Trophoblast cell (in vitro differentiated cells and primary cell): ENCODE measurements around the gene MIOX.

Experiments used
- DNase-seq, 2 donors: peaks; one replicate each; pipeline ENCODE4 v3.0.0-alpha.2; 2016
- H2AFZ ChIP-seq: 2 replicates; pipeline ENCODE4 v1.6.1; 2013; ENCODE audit warnings: low read length, moderate library complexity, mild to moderate bottlenecking; ENCODE audit not compliant: insufficient read depth, poor library complexity
- H2AK5ac ChIP-seq: 2 replicates; pipeline ENCODE4 v1.6.1; 2013; ENCODE audit warnings: mild to moderate bottlenecking, low read length
- H2BK120ac ChIP-seq: 2 replicates; pipeline ENCODE4 v1.6.1; 2013; ENCODE audit warnings: low read length, mild to moderate bottlenecking, moderate library complexity; ENCODE audit not compliant: insufficient read depth, poor library complexity
- H2BK12ac ChIP-seq: 2 replicates; pipeline ENCODE4 v1.6.1; 2013; ENCODE audit warnings: mild to moderate bottlenecking, low read length, moderate library complexity
- H2BK5ac ChIP-seq: 2 replicates; pipeline ENCODE4 v1.6.1; 2013; ENCODE audit warnings: low read length, low read depth, moderate library complexity, mild to moderate bottlenecking; ENCODE audit not compliant: poor library complexity
- H3K14ac ChIP-seq: 2 replicates; pipeline ENCODE4 v1.6.1; 2013; ENCODE audit warnings: mild to moderate bottlenecking, low read length
- H3K18ac ChIP-seq: 2 replicates; pipeline ENCODE4 v1.6.1; 2013; ENCODE audit warnings: mild to moderate bottlenecking, low read length
- H3K23ac ChIP-seq: 2 replicates; pipeline ENCODE4 v1.6.1; 2013; ENCODE audit warnings: low read length
- H3K27ac ChIP-seq: 2 replicates; pipeline ENCODE4 v1.5.1; 2013; ENCODE audit warnings: low read depth, mild to moderate bottlenecking, inconsistent platforms, low read length, moderate library complexity
- H3K27me3 ChIP-seq: 2 replicates; pipeline ENCODE4 v1.6.1; 2013; ENCODE audit warnings: inconsistent platforms, mild to moderate bottlenecking, low read length, moderate library complexity; ENCODE audit not compliant: insufficient read depth
- H3K36me3 ChIP-seq, 2 experiments: 1 replicate in 1 of 2; 2 replicates in 1 of 2; pipeline ENCODE4 v1.6.1; 2013; ENCODE audit warnings: low read length in 2 of 2, mild to moderate bottlenecking in 2 of 2, moderate library complexity in 1 of 2; ENCODE audit not compliant: insufficient read depth in 2 of 2, control insufficient read depth in 1 of 2
- H3K4ac ChIP-seq: 2 replicates; pipeline ENCODE4 v1.6.1; 2013; ENCODE audit warnings: low read depth, mild to moderate bottlenecking, low read length, moderate library complexity
- H3K4me1 ChIP-seq, 2 experiments: 1 replicate in 1 of 2; 2 replicates in 1 of 2; pipeline ENCODE4 v1.6.1; 2013; ENCODE audit warnings: low read length in 2 of 2, mild to moderate bottlenecking in 2 of 2, moderate library complexity in 1 of 2; ENCODE audit not compliant: insufficient read depth in 2 of 2, control insufficient read depth in 1 of 2
- H3K4me2 ChIP-seq: 2 replicates; pipeline ENCODE4 v1.6.1; 2013; ENCODE audit warnings: inconsistent platforms, mild to moderate bottlenecking, low read length, moderate library complexity
- H3K4me3 ChIP-seq: 2 replicates; pipeline ENCODE4 v1.5.1; 2013; ENCODE audit warnings: mild to moderate bottlenecking, low read depth, low read length, inconsistent platforms
- H3K79me1 ChIP-seq: one replicate; pipeline ENCODE4 v1.6.1; 2013; ENCODE audit warnings: low read length
- H3K79me2 ChIP-seq: 2 replicates; pipeline ENCODE4 v1.6.1; 2013; ENCODE audit warnings: low read length, mild to moderate bottlenecking; ENCODE audit not compliant: control insufficient read depth, insufficient read depth, poor library complexity
- H3K9ac ChIP-seq: 2 replicates; pipeline ENCODE4 v1.6.1; 2013; ENCODE audit warnings: mild to moderate bottlenecking, low read length
- H3K9me3 ChIP-seq: 2 replicates; pipeline ENCODE4 v1.6.1; 2013; ENCODE audit warnings: low read depth, mild to moderate bottlenecking, control low read depth, inconsistent platforms, low read length; ENCODE audit not compliant: insufficient read depth
- H4K12ac ChIP-seq: 2 replicates; pipeline ENCODE4 v1.6.1; 2013; ENCODE audit warnings: low read depth, mild to moderate bottlenecking, low read length, moderate library complexity
- H4K8ac ChIP-seq: 2 replicates; pipeline ENCODE4 v1.6.1; 2013; ENCODE audit warnings: low read depth, mild to moderate bottlenecking, low read length, moderate library complexity
- H4K91ac ChIP-seq: one replicate; pipeline ENCODE4 v1.6.1; 2013; ENCODE audit warnings: low read depth, mild to moderate bottlenecking, low read length, moderate library complexity
- WGBS: extraction: QIAGEN DNeasy Blood & Tissue Kit; methylation state at CpG from one replicate; pipeline ENCODE4 v1.1.7; 2013; ENCODE audit warnings: missing lambda C conversion rate; ENCODE audit not compliant: insufficient read length, insufficient coverage; ENCODE audit errors: extremely low coverage; 5-methylcytosine and 5-hydroxymethylcytosine counted together

Gene MIOX

DNA sequence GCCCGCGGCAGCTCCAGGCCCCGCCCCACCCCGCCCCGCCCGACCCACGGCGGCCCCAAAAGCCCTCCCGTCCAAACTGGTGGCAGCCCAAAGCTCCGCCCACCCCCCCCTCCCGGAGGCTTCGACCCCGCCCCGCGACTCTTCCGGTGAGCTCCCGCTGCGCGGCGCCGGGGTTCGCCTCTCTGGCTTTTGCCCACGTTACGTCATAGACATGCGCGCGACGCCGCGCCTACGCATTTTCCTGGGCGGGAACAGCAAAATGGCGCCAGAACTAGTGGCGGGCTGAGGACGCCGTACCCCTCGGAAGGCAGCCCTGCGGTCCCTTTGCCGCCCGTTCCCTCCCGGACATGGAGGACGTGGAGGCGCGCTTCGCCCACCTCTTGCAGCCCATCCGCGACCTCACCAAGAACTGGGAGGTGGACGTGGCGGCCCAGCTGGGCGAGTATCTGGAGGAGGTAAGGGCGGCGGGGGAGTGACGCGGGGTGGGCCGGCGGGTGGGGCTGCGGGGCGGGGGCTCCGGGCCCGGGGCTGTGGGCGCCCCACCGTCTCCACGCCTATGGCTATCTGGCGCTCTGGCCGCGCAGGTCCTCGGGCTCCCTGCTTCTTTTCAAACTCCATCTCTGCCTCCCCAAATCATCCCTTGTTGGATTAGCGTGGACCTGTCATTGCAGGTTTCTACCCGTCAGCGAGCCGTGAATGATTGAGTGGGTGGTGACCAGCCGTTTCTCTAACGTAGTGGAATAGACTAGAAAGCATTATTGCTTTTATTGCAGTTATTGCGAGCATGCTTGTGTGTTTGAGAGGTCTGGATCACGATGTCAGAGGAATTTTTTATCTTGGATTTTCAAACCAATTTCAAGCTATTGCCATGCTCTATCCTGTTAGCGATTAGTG is 21.6 kb downstream of the MIOX start, which contains the start of gene NCAPH2:
TSS of gene NCAPH2 (plus strand) at position 234 of the 894 bp plus-strand sequence. CDS start at position 348, 114 bp downstream.
- Histone ChIP-seq H3K4ac (peak within 1 kb of the TSS; percentile 97), H3K27ac (peak within 1 kb of the TSS; percentile 84), H3K4me1 (peaks cover 6 to 15% of the 10 kb centered on the region in 2 experiments), H3K23ac (no peak within 1 kb of the TSS), H3K18ac (peak within 1 kb of the TSS; percentile 100), H3K79me1 (peaks cover 8% of the 10 kb centered on the region), H4K8ac (peak within 1 kb of the TSS; percentile 99), H2AK5ac (peak within 1 kb of the TSS; percentile 99), H3K79me2 (peaks cover 13% of the 10 kb centered on the region), H4K91ac (peak within 1 kb of the TSS; percentile 96), H3K14ac (peak within 1 kb of the TSS; percentile 98), H2AFZ (peak within 1 kb of the TSS; percentile 99), H2BK5ac (peak within 1 kb of the TSS; percentile 90), H4K12ac (peak within 1 kb of the TSS; percentile 99), H2BK120ac (peak within 1 kb of the TSS; percentile 93), H2BK12ac (peak within 1 kb of the TSS; percentile 56), H3K9ac (peak within 1 kb of the TSS; percentile 97), H3K4me2 (peak within 1 kb of the TSS; percentile 90), H3K9me3 (no peaks in the 10 kb centered on the region), H3K4me3 (peak within 1 kb of the TSS; percentile 99), H3K36me3 (peaks cover 25% of the 10 kb centered on the region in 2 experiments), H3K27me3 (no peaks in the 10 kb centered on the region)
- no CpG with 5 or more reads among the region's 76 CpGs for WGBS
- DNase-seq: peak; percentile 97 to 99

DNA sequence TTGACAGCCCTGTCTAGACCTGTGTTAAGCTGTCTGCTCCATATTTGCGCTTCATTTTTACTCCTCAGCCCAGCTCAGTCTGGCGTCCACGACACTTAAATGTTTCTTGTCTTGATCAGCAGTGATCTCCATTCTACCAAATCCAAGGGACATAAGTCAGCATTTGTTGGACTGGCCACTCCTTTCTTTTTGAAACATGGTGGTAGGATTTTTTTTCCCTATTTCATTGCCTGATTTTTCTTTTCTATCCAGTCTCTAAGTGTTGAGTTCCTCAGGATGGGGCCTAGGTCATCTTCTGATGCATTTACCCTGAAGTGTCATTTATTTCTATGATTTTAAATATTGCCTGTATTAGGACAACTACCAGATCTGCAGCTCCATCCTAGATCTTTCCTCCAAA is 22.2 kb downstream of the MIOX start:
- H2BK12ac ChIP-seq: no peak overlapping the region
- peak overlapping the region; percentile 99 for H3K4me3 ChIP-seq
- H3K79me1 ChIP-seq: peaks cover 8% of the 10 kb centered on the region
- no CpG with 5 or more reads among the region's 3 CpGs for WGBS
- H4K8ac ChIP-seq: no peak overlapping the region
- no peak overlapping the region for H2AFZ ChIP-seq
- DNase-seq: no peak
- H3K14ac ChIP-seq: no peak overlapping the region
- peak overlapping the region; percentile 50 for H3K9ac ChIP-seq
- H3K18ac ChIP-seq: no peak overlapping the region
- H3K9me3 ChIP-seq: no peaks in the 10 kb centered on the region
- H3K27ac ChIP-seq: no peak overlapping the region
- no peak overlapping the region for H2BK5ac ChIP-seq
- peaks cover 18 to 21% of the 10 kb centered on the region in 2 experiments for H3K36me3 ChIP-seq
- H3K79me2 ChIP-seq: peaks cover 13% of the 10 kb centered on the region
- peak overlapping the region; percentile 90 for H3K4me2 ChIP-seq
- H3K27me3 ChIP-seq: no peaks in the 10 kb centered on the region
- H2AK5ac ChIP-seq: no peak overlapping the region
- H4K91ac ChIP-seq: no peak overlapping the region
- peaks cover 6 to 15% of the 10 kb centered on the region in 2 experiments for H3K4me1 ChIP-seq
- H2BK120ac ChIP-seq: no peak overlapping the region
- H3K23ac ChIP-seq: no peak overlapping the region
- H4K12ac ChIP-seq: no peak overlapping the region
- peak overlapping the region; percentile 60 for H3K4ac ChIP-seq

DNA sequence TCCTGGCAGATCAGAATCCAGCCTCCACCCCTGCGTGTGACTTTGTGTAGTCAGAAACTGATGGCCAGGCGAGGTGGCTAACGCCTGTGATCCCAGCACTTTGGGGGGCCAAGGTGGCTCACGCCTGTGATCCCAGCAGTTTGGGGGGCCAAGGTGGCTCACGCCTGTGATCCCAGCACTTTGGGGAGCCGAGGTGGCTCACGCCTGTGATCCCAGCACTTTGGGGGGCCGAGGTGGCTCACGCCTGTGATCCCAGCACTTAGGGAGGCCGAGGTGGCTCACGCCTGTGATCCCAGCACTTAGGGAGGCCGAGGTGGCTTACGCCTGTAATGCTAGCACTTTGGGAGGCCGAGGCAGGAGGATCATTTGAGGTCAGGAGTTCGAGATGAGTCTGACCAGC is 26.5 kb downstream of the MIOX start:
- Histone ChIP-seq H2BK120ac (no peak overlapping the region), H3K4me3 (no peak overlapping the region), H4K12ac (no peak overlapping the region), H3K23ac (no peak overlapping the region), H4K91ac (no peak overlapping the region), H3K79me2 (peaks cover 3% of the 10 kb centered on the region), H2AFZ (no peak overlapping the region), H3K14ac (no peak overlapping the region), H4K8ac (no peak overlapping the region), H3K4me1 (peaks cover 5 to 13% of the 10 kb centered on the region in 2 experiments), H3K27me3 (no peaks in the 10 kb centered on the region), H3K79me1 (peaks cover under 1% of the 10 kb centered on the region), H3K27ac (no peak overlapping the region), H2AK5ac (no peak overlapping the region), H2BK12ac (no peak overlapping the region), H3K36me3 (peaks cover 19 to 24% of the 10 kb centered on the region in 2 experiments), H2BK5ac (no peak overlapping the region), H3K4me2 (no peak overlapping the region), H3K18ac (no peak overlapping the region), H3K9me3 (no peaks in the 10 kb centered on the region), H3K4ac (no peak overlapping the region), H3K9ac (no peak overlapping the region)
- WGBS: no CpG with 5 or more reads among the region's 15 CpGs
- no peak for DNase-seq

DNA sequence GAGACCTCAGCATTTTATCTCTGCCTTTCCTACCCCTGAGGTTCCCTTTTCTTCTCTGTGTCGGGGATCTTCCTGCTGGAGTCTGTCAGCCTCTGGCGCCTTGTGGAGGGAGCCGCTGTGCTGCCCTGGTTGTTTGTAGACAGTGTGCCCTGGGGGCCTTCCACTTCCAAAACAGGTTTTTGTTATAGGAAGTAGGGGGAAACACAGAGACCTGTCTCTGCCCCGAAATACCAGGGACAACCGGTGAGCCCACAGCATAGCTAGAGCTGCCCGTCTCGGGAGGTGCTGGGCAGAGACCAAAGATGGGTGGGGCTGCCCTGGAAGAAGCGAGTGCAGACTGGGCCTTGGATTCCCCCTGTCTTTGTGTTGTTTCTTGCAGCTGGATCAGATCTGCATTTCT is 29.4 kb downstream of the MIOX start:
- Histone ChIP-seq H3K79me1 (no peaks in the 10 kb centered on the region), H4K12ac (no peak overlapping the region), H2BK5ac (no peak overlapping the region), H3K4me3 (no peak overlapping the region), H2AK5ac (no peak overlapping the region), H3K23ac (no peak overlapping the region), H3K79me2 (no peaks in the 10 kb centered on the region), H4K91ac (no peak overlapping the region), H2AFZ (no peak overlapping the region), H3K14ac (no peak overlapping the region), H4K8ac (no peak overlapping the region), H3K36me3 (peaks cover 36 to 43% of the 10 kb centered on the region in 2 experiments), H3K9me3 (no peaks in the 10 kb centered on the region), H3K27me3 (no peaks in the 10 kb centered on the region), H3K4me1 (peaks cover 5 to 8% of the 10 kb centered on the region in 2 experiments), H3K4me2 (peak overlapping the region; percentile 38), H3K9ac (no peak overlapping the region), H3K4ac (peak overlapping the region; percentile 19), H2BK120ac (no peak overlapping the region), H3K27ac (no peak overlapping the region), H2BK12ac (no peak overlapping the region), H3K18ac (no peak overlapping the region)
- DNase-seq: no peak
- no CpG with 5 or more reads among the region's 8 CpGs for WGBS
